Measurements from ENCODE around the gene C20orf173. TPM values are rescaled to one million over a fixed set of nuclear protein-coding genes. Genes with fewer than 3 reads are reported as not detected.

The C20orf173 gene
- total RNA-seq, 1 experiment from 2014 or later = not detected

DNA sequence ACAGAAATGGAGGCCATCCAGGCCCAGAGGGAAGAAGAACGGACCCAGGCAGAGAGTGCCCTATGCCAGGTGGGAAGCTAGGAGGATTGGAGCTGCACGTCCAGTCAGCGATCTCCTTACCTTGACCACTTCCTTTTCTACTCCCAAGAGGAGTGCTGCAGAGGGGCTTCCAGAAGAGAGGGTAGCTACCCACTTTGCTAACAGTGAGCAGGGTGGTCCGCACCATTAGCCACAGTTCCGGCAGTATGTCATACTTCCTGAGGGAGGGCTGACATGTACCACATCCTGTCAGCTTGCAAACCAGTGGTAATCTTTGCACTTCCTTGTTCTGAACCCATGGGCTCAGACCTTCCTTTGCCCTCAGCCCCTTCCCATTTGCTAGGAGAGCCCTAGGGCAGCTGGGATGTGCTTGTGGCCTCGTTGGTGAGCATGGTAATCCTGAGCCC, 38.7 kb downstream of the C20orf173 start:
- Histone ChIP-seq H3K36me3 (peaks cover 46% of the 10 kb centered on the region), H3K27me3 (replicated peaks) (no peaks in the 10 kb centered on the region), H3K9me3 (replicated peaks) (no peaks in the 10 kb centered on the region), H3K27ac (no peak overlapping the region), H3K4me3 (no peak overlapping the region), H3K4me1 (replicated peaks) (no peaks in the 10 kb centered on the region)
- DNase-seq (ENCODE audit: low read depth in 1 of 2, low spot score in 2 of 2) = no peak

GRCh38 chr20:35489717-35490116, 39.7 kb downstream of the C20orf173 start:
- H3K36me3 ChIP-seq = peaks cover 36% of the 10 kb centered on the region

DNA sequence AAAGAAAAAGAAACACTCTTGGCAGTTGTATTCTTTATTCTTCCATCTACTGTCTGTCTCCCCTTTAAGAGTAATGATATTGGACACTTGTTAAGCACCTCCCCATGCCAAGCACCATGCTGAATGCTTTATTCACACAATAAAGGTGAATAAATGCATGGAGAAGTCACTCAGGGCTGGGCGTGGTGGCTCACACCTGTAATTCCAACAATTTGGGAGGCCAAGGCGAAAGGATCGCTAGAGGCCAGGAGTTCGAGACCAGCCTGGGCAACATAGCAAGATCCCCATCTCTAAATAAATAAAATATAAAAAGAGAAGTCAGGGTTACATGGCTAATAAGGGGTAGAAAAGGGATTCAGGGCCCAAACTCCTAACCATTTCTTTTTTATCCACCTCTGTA, 42.0 kb downstream of the C20orf173 start:
- Histone ChIP-seq H3K27ac (no peak overlapping the region), H3K36me3 (peaks cover 26% of the 10 kb centered on the region), H3K27me3 (replicated peaks) (no peaks in the 10 kb centered on the region), H3K9me3 (replicated peaks) (no peaks in the 10 kb centered on the region), H3K4me1 (replicated peaks) (no peaks in the 10 kb centered on the region), H3K4me3 (no peak overlapping the region)
- no peak for DNase-seq (ENCODE audit: low read depth in 1 of 2, low spot score in 2 of 2)

More at GRCh38 chr20:35489717-35490116, 39.7 kb downstream of the C20orf173 start:
- no peak overlapping the region for H3K27ac ChIP-seq
- H3K4me1 ChIP-seq (replicated peaks) = no peaks in the 10 kb centered on the region
- H3K27me3 ChIP-seq (replicated peaks) = no peaks in the 10 kb centered on the region
- no peaks in the 10 kb centered on the region for H3K9me3 ChIP-seq (replicated peaks)
- DNase-seq (ENCODE audit: low read depth in 1 of 2, low spot score in 2 of 2) = no peak
- no peak overlapping the region for H3K4me3 ChIP-seq

GRCh38 chr20:35479798-35480197, 49.7 kb downstream of the C20orf173 start:
- Histone ChIP-seq H3K4me1 (replicated peaks) (no peaks in the 10 kb centered on the region), H3K9me3 (replicated peaks) (no peaks in the 10 kb centered on the region), H3K4me3 (no peak overlapping the region), H3K36me3 (peaks cover 54% of the 10 kb centered on the region), H3K27me3 (replicated peaks) (no peaks in the 10 kb centered on the region), H3K27ac (no peak overlapping the region)
- DNase-seq (ENCODE audit: low read depth in 1 of 2, low spot score in 2 of 2) = no peak

DNA sequence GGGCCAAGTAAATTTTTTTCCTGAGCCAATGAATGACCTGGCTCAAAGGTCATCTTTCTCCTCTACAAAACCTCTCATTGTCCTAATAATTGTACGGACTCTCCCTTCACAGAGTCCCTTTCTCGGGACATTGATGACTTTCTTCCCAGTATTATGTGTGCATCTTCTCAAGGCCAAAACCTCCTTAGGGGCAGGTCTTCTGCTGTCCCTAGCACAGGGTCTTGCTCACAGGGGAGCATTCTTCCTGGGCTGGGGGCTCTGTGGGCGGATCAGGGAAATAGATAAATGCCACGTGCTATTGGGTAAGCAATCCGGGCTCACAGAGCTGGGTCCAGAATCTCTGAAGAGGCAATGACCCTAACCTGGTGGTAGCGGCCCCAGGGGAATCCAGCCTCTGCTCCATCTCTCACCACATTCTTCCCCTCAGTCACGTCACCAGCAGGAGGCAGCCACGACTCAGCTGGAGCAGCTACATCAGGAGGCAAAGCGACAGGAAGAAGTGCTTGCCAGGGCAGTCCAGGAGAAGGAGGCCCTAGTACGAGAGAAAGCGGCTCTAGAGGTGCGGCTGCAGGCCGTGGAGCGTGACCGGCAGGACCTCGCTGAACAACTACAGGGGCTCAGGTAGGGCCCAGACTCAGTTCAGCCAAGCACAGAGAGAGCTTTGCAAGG, 50.5 kb downstream of the C20orf173 start:
- H3K4me1 ChIP-seq (replicated peaks) = no peaks in the 10 kb centered on the region
- DNase-seq (ENCODE audit: low read depth in 1 of 2, low spot score in 2 of 2) = no peak
- no peak overlapping the region for H3K4me3 ChIP-seq
- H3K27me3 ChIP-seq (replicated peaks) = no peaks in the 10 kb centered on the region
- no peaks in the 10 kb centered on the region for H3K9me3 ChIP-seq (replicated peaks)
- no peak overlapping the region for H3K27ac ChIP-seq
- H3K36me3 ChIP-seq = peaks cover 49% of the 10 kb centered on the region

Other genes starting within 250 kb of the C20orf173 start
- gene EIF6, start 244.9 kb downstream of the C20orf173 start, total RNA-seq (2014; rRNA removed; shearing (Covaris generic)) = 118 and 155 TPM in 2 replicates
- gene FAM83C, start 237.2 kb downstream of the C20orf173 start, total RNA-seq (2014; rRNA removed; shearing (Covaris generic)) = not detected in 2 replicates
- 25.6 and 26.8 TPM in 2 replicates for gene UQCC1, start 117.7 kb downstream of the C20orf173 start, total RNA-seq (2014; rRNA removed; shearing (Covaris generic))
- gene GDF5, start 91.4 kb downstream of the C20orf173 start, total RNA-seq (2014; rRNA removed; shearing (Covaris generic)) = not detected in 2 replicates
- 8.7 and 13.3 TPM in 2 replicates for gene CEP250, start 74.1 kb downstream of the C20orf173 start, total RNA-seq (2014; rRNA removed; shearing (Covaris generic))
- 273 and 290 TPM in 2 replicates for gene ERGIC3, start 12.4 kb upstream of the C20orf173 start, total RNA-seq (2014; rRNA removed; shearing (Covaris generic))
- 0.87 TPM in 1 of 2 replicates, not detected in the other for gene SPAG4, start 86.2 kb upstream of the C20orf173 start, total RNA-seq (2014; rRNA removed; shearing (Covaris generic))
- 122 and 162 TPM in 2 replicates for gene CPNE1, start 135.2 kb upstream of the C20orf173 start, total RNA-seq (2014; rRNA removed; shearing (Covaris generic))
- gene RBM12, start 135.2 kb upstream of the C20orf173 start, total RNA-seq (2014; rRNA removed; shearing (Covaris generic)) = 59.2 and 64.1 TPM in 2 replicates
- 13.3 and 24.7 TPM in 2 replicates for gene NFS1, start 169.7 kb upstream of the C20orf173 start, total RNA-seq (2014; rRNA removed; shearing (Covaris generic))
- gene ROMO1, start 169.8 kb upstream of the C20orf173 start, total RNA-seq (2014; rRNA removed; shearing (Covaris generic)) = 288 and 554 TPM in 2 replicates
- gene RBM39, start 212.6 kb upstream of the C20orf173 start, total RNA-seq (2014; rRNA removed; shearing (Covaris generic)) = 277 and 319 TPM in 2 replicates
- 16.7 and 24.1 TPM in 2 replicates for gene PHF20, start 242.4 kb upstream of the C20orf173 start, total RNA-seq (2014; rRNA removed; shearing (Covaris generic))

Measured in SJSA1 (cell line).